IPS DF 4.7 (cell line): ENCODE measurements around the gene MYPN.
A peak's percentile ranks its signal among the peaks of the same experiment; 100 is the strongest.
"Not testable (repeated sequence)": the region's sequence is repeated elsewhere in the genome, so short reads cannot be mapped to it uniquely, and the experiment has no call there.

Source experiments
- DNase-seq: peaks from one replicate; pipeline ENCODE4 v3.0.0-alpha.2; 2013; ENCODE audit warnings: low spot score; ENCODE audit errors: extremely low read depth

Gene MYPN

GRCh38 chr10:68132391-68132790, 23.1 kb downstream of the MYPN start:
- no peak for DNase-seq

DNA sequence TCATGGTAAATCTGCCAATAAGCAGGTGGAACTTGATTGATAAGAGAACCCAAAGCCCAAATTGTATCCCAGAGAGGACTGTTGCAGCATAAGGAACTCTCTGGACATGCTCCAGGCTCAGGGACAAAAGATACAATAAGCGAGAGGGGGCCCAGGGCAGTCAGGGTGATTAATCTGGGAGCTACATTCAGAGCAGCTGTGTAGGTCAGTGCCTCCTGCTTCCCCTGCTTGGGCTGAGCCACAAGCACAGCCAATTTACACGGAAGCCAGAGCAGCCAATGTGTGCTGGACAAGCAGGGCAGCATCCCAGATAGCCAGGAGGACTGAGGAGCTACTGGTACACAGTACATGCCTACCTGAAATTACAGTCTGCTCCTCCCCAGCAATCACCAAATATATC, 24.2 kb downstream of the MYPN start:
- no peak for DNase-seq

DNA sequence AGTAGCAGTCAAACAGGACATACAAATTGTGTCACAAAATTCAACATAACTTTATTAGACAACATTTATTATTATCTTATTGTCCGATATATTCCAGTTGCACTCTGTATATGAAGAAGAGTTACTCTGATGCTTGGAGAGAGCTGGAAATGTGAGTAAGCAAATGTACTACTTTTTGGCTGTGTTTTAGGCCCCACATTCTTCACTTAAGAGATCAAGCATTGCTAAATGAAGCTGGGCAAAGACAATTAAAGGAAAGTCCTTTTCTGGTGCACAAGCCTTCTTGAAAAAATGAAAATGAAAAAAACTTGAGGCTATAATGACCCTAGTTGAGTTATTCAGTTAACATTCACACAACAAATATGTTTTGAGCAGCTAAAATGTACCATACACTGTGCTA, 26.1 kb downstream of the MYPN start:
- DNase-seq, result no peak

DNA sequence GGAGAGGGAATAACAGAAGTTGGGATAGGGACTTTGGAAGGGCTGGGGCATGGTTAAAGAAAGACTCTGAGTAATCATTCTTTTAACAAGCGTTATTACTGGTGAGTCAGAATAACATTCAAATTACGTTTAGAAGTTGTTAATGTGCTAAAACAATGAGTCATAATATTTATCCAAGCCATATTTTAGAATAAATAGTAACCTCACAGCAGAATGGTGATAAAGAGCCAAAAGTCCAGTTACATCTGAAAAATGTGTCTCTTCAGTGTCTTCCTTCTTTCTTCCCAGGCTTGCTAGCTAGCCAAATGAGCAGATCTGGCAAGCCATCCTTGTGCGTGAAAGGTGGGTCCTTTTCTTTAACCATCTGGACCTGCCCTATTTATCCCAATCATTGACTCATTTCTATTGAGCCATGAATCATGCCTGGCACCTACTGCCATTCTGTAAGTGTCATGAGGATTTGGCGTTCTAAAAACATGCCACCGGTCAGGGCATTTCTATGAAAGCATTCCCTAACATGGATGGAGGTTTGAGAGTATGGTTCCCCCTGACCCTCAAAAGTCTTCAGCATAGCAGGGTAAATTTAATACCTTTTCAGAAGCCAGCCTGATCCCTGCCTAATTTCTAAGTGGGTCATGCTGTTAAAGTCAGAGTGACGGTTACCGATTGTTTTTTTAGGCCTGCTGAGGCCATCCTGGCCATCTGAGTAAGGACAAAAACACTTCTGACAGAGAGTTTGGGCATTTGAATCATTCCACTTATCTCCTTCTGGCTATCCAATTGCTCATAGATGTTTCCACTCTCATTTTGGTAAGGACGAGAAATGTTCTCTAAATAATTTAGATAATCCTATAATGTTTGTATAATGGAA, 26.9 kb downstream of the MYPN start:
- no peak for DNase-seq

DNA sequence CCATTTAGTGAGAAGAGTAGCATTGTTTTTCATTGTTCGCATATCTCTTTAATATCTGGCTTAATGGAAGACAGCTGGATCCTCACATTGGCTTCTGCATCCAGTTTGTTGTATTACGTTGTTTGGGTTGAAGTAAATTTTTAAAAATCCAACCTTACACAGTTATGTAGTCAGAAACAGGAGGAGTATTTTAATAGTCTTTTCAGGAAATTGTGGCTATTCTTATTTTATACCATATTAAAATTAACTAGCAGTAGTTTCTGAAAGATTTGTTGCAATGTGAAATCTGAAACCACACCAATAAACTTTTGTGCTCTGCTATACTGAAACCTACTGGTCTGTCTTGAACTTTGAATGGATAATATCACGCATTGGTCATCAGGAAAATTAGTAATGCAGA, 27.9 kb downstream of the MYPN start:
- DNase-seq, result no peak

- no peak for DNase-seq
Observed at GRCh38 chr10:68138526-68138925, 29.2 kb downstream of the MYPN start.

DNA sequence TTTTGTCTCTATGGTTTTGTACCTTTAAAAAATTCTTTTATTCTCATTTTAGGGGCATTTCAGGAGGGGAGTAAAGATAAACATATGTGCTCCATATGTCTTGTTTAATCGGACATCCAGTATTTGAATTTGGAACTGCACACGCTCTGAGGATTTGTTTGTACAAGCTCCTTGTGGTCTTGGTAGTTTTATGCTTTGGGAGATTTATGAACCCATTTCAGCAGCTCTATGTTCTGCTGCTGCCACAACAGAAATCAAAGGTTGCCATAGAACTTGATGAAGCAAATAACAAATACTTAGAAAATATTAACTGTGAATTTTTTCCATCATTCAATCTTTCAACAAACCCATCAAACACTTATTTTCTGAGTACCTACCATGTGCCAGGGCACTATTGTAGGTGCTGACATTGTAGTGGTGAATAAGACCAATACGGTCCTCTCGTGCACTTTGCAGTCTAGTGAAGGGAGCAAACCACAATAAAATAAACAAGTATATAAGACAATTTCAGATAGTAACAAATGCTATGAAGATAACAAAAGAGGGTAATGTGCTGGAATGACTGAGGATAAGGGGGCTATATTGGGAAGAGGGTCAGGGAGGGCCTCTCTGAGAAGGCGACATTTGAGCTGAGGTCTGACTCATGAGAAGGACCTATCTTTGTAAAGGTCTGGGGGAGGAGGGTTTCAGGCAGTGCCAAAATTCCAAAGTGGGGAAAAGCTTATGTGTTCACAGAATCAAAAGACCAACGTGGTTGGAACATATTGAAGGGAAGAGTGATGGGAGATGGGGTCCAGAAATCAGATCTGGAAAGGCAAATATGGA, 30.4 kb downstream of the MYPN start:
- DNase-seq, result no peak

GRCh38 chr10:68142761-68143160, 33.5 kb downstream of the MYPN start:
- no peak for DNase-seq

DNA sequence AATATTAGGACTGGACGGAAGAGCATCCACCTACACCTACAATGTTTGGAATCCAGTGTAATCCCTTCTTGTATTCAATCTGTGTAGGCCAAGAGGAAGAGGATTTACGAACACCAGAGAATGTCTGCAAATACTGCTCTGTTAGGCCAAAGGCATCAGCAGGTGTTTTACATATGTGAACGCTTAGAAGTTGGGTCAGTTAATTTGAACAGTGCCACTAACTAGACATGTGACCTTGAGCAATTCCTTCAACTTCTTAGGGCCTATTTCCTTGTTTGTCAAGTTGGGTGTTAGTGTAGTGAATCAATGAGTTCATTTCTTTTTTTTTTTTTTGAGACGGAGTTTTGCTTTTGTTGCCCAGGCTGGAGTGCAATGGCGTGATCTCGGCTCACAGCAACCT, 35.4 kb downstream of the MYPN start:
- no peak for DNase-seq

DNA sequence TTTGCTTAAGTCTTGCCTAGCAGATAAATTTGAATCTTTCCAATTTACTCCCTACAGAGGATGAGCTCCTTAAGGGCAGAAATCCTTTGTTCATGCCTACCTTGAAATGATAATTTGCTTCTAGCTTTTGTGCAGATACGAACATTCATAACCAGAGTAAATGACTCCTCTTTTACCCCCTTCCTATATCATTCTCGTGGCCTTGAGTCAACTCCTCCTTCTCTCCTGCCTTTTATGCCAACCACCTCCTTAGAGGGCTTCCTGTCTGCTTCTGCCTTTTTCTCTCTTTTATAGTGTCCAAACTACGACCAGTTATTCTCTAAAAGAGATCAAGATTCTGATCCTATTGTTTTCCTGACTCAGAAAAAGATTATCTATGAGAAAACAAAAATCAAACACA, 36.4 kb downstream of the MYPN start:
- DNase-seq, result no peak

GRCh38 chr10:68146133-68146532, 36.8 kb downstream of the MYPN start:
- DNase-seq, result no peak

DNA sequence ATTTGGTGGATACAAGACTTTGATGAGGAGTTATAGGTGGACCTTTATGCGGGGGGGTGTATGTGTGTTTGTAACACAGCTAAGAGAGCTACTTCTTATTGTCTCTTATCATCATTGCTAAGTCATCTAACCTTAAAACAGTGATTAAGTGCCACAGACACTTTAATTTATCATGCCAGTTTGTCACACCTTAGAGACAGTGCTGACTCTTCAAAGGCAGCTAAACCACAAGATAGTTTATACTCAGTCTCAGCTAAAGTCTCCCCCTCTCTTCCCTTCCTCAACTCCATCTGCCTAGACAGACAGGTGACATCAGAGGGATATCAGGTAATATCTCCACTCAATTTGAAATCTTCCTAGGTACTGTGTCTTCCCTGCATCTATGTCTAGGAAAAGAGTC, 42.2 kb downstream of the MYPN start:
- no peak for DNase-seq

DNA sequence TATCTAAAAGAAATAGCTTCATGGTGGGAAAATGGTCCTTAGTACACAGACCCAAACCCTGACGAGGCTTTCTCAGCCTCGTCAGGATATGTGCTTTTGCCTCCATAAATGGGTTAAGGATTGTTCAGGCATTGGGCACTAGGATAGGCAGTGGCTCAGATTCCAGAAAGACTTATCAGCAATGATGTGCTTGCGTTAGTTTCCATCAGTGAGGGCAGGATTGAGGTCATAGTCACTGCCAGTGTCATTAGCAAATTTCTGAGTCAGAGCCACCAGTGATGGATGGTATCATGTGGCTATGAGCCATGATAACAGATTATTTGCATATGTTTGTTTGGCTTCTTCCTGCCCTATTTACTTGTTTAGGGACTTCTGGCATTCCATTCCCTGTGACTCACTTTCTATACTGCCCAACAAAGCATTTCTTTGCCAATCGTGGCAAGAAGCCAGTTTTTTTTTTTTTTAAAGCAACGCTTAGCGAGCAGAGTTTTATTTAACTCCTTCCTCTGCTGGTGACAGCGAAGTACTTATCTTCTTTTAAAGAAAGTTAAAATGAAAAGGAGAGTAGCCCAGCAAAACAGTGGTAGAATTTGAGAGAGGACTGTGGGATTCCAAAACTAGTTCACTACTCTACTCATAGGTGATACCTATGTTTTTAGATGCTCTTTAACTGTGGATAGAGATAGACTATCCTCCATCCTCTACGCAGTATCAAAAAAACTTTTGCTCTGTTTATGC, 44.4 kb downstream of the MYPN start:
- peak; percentile 81 for DNase-seq

DNA sequence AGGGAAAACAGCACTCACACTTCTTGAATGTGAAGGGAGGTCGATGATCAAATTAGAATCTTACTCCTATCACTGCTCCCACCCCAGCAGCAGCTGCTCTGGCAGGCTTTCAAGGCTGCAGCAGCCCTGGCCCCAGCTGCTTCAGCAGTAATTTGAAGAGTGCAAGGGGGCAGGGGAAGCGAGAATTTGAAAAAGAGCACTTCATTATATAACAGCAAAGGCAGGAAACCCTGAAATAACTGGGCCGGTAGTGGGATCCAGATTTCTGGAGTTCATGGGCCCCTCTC, 44.9 kb downstream of the MYPN start:
- no peak for DNase-seq

- DNase-seq, result no peak
Observed at GRCh38 chr10:68155615-68156210, 46.4 kb downstream of the MYPN start.

GRCh38 chr10:68156373-68157185, 47.3 kb downstream of the MYPN start:
- DNase-seq, result peak; percentile 53

DNA sequence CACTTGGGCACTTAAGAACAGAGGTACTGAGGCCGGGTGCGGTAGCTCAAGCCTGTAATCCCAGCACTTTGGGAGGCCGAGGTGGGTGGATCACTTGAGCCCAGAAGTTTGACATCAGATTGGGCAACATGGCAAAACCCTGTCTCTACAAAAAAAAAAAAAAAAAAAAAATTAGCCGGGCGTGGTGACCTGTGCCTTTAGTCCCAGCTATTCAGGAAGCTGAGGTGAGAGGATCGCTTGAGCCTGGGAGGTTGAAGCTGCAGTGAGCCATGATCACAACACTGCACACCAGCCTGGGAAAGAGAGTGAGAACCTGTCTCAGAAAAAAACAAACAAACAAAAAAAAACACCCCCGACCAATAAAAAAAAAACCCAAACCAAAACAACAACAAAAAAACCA, 48.2 kb downstream of the MYPN start:
- DNase-seq, result not testable (repeated sequence)

DNA sequence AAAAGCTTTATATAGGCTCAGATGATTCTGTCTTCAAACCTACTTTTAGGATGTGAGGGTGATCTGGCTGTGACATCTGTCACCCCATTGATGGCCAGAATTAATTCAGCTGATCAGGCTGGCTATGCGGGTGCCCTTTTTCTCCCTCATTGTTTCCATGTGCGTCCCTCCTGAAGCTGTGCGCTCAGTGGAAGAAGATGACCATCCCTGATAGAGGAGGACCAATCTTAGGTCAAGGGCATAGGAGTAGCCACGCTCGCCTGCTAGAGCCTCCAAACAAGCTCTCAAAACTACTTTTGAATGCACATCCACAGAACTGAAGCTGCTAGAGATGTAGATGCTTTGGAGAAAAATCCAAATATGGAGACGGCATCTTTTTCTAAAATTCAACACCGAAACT, 48.7 kb downstream of the MYPN start:
- no peak for DNase-seq

- no peak for DNase-seq
Observed at GRCh38 chr10:68163735-68164134, 54.4 kb downstream of the MYPN start.

GRCh38 chr10:68165643-68166042, 56.4 kb downstream of the MYPN start:
- no peak for DNase-seq
